ENCODE measurements around the gene FOXN1.
"Not testable (repeated sequence)": the region's sequence is repeated elsewhere in the genome, so short reads cannot be mapped to it uniquely, and the experiment has no call there.

FOXN1 gene

DNA sequence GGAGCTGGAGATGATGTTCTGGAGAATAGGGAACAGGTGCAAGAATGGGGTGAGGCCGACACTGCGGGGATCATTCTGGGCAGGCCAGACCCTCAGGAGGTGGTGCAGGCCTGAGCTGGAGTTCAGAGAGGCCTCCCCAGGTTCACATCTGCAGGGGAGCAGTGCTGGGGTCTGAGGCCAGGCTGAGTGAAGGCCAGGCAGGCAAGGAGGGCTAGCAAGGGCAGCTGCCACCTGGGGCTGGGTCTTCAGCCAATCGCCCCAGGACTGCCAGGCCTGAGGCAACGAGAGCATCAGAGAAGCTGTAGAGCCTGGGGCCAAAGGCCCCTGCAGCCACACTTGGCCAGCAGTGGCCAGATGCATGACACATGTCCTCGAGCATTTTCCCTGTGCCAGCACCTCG lies 14.5 kb downstream of the FOXN1 start:
- no peak overlapping the region for H3K4me3 ChIP-seq (ENCODE audit: low read length)
- TF ChIP-seq ZNF274 (IDR thresholded peaks at IDR 0.05; ENCODE audit: low read depth, low read length) = no peak

DNA sequence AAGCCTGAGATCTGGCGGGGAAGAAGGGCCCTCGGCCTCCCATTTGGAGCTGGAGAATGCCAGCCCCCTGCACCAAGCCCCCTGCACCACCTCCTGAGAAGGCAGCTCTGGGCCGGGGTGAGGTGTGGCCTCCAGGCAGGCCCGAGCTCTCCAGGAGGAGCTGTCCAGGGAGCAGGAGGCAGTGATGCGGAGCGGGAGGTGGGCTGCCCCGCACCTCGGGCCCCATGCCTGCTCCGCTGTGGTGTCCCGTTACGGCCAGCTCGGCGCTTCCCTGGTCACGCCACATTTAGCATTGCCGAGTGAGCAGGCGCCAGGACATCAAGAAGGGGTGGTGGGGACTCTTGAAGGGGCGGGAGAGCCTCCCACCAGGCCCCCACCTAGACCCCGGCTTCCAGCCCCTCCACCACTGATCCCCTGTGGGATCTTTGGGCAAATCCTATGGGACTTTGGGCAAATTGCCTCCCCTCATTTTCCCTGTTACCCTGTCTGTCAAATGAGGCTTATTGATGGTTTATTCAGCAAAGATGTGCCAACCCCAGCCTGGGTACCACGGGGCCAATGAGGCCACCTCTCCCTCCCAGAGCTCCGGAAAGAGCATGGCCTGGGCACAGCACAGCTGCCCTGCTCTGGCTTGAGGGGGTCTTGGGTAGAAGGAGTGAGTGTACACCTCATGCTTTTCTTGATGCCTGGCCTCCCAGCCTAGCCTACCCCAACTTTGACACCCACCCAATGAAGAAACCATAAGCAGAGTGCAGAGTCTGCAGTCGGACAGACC lies 15.3 kb downstream of the FOXN1 start:
- no peak overlapping the region for H3K4me3 ChIP-seq (ENCODE audit: low read length)
- TF ChIP-seq ZNF274 (IDR thresholded peaks at IDR 0.05; ENCODE audit: low read depth, low read length) = no peak

DNA sequence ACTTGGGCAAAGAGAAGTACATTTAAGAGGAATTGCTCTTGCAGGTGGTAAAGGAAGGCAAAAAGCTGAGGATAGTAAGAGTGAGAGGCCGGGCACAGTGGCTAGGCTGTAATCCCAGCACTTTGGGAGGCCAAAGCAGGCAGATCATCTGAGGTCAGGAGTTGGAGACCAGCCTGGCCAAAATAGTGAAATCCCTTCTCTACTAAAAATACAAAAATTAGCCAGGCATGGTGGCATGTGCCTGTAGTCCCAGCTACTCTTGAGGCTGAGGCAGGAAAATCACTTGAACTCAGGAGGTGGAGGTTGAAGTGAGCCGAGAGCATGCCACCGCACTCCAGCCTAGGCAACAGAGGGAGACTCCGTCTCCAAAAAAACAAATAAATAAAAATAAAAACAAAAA lies 16.1 kb downstream of the FOXN1 start:
- not testable (repeated sequence) for H3K4me3 ChIP-seq (ENCODE audit: low read length)

DNA sequence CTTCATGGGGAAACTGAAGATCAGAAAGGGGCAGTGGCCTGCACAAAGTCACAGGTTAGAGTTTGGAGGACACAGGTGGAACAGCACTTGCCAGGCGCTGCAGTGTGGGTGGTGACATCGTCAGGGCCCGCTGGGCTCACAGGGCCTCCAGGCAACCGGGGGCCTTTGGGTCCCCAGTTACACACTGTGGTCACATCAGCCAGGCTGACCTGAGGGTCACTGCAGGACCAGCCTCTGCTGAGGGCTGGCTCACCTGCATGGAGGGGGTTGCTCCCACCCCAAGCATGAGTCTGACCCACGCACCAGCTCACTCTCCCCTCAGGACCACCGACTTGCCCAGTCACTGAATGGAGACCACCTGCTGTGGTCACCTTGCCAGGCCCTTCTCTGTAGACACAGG lies 17.0 kb downstream of the FOXN1 start:
- TF ChIP-seq ZNF274 (IDR thresholded peaks at IDR 0.05; ENCODE audit: low read depth, low read length) = no peak
- no peak overlapping the region for H3K4me3 ChIP-seq (ENCODE audit: low read length)

DNA sequence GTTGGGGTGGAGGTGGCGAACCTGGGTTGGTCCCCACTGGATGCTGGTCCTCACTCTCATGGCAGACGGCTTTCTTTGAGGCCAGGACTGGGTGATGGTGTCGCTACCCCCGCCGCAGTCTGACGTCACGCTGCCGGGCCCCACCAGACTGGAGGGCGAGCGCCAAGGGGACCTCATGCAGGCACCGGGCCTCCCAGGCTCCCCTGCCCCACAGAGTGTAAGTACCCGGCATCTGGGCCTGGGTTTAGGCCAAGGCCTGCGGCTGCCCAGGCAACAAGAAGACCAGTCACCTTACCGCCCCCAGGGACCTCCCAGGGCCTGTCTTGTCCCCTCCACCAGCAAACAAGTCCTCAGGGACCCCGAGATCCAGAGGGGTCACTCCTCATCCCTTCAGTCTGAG lies 17.7 kb downstream of the FOXN1 start:
- no peak overlapping the region for H3K4me3 ChIP-seq (ENCODE audit: low read length)

DNA sequence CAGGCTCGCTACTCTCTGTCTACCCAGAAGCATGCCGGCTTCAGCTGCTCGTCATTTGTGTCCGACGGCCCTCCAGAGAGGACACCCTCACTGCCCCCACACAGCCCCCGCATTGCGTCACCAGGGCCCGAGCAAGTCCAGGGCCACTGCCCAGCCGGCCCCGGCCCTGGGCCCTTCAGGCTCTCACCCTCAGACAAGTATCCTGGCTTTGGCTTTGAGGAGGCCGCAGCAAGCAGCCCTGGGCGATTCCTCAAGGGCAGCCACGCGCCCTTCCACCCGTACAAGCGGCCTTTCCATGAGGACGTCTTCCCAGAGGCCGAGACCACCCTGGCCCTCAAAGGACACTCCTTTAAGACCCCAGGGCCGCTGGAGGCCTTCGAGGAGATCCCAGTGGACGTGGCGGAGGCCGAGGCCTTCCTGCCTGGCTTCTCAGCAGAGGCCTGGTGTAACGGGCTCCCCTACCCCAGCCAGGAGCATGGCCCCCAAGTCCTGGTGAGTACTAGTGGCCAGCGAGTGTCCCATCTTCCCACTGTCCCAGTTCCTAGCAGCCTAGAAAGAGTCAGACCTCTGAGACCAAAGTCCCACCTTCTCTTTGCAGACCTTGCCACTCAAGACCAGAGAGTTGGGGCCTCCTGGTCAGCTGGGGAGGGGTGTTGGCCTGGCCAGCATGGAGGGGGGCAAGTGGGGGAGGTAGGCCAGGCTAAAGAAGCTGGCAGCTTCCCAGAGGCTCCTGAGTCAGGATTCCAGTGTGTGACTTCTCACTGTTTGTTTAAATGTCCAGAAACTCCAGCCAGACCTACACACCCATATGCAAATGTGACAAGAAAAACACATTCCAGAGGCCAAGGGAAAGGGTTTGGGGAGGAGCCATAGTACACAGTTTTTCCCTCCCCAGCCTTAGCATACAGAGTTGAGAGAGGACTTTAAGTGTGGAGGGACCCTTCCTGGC lies 18.6 kb downstream of the FOXN1 start:
- TF ChIP-seq ZNF274 (IDR thresholded peaks at IDR 0.05; ENCODE audit: low read depth, low read length) = no peak
- no peak overlapping the region for H3K4me3 ChIP-seq (ENCODE audit: low read length)

More for the DNA sequence above, 17.7 kb downstream of the FOXN1 start:
- no peak for TF ChIP-seq ZNF274 (IDR thresholded peaks at IDR 0.05; ENCODE audit: low read depth, low read length)

DNA sequence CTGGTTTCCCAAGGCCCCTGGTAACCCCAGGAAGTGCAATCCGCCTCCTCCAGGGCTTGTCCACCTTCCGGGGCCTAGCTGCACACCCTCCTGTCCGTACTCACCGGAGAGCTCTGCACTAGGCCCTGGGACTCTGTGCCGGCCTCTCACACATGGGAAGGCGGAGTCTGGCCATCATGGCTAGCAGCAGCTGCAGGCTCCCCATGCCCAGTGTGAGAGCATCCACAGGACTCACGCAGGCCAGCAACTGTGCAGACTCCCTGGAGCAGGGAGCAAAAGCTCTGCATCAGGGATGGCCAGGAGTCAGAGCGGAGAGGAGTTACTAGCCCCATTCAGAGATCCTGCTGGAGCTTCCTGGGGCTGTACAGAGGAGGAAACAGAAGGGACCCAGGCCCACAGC lies 20.2 kb downstream of the FOXN1 start:
- no peak overlapping the region for H3K4me3 ChIP-seq (ENCODE audit: low read length)
- TF ChIP-seq ZNF274 (IDR thresholded peaks at IDR 0.05; ENCODE audit: low read depth, low read length) = no peak

DNA sequence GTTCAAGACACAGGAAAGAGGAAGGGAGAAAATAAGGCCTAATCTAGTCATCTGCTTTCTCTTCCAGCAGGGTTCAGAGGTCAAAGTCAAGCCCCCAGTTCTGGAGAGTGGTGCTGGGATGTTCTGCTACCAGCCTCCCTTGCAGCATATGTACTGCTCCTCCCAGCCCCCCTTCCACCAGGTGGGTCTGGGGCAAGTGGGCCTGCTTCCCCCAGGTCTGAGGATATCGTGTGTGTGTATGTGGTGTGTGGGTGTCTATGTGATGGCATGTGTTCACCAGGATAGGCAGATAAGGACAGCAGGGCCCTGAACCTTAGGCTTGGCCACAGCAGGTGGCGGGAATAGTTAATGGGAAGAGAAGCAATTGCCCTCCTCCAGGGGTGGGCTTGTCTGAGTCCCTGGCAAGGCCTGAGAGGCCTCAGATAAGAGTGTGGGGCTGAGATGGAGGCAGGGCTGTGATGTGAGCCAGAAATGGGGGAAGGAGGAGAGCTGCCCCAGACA lies 21.1 kb downstream of the FOXN1 start:
- no peak overlapping the region for H3K4me3 ChIP-seq (ENCODE audit: low read length)
- no peak for TF ChIP-seq ZNF274 (IDR thresholded peaks at IDR 0.05; ENCODE audit: low read depth, low read length)

DNA sequence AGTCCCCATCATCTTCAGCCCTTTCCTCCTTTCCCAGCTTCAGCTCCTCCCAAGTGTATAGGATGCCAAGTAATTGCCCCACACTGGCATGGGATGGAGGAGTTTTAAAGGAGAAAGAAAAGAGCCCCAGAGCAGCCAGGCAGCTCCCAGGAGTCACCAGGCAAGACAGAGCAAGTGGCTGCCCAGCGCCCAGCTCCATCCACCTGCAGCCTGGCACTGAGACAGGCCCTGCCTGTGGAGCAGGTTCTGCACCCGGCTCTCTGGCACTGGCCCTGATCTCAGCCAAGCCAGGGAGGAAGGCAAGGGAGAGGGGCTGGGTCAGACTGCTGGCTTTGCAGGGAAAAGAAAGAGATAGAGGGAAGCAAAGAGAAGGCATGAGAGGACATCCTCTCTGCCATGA lies 21.7 kb downstream of the FOXN1 start:
- TF ChIP-seq ZNF274 (IDR thresholded peaks at IDR 0.05; ENCODE audit: low read depth, low read length) = no peak
- no peak overlapping the region for H3K4me3 ChIP-seq (ENCODE audit: low read length)

DNA sequence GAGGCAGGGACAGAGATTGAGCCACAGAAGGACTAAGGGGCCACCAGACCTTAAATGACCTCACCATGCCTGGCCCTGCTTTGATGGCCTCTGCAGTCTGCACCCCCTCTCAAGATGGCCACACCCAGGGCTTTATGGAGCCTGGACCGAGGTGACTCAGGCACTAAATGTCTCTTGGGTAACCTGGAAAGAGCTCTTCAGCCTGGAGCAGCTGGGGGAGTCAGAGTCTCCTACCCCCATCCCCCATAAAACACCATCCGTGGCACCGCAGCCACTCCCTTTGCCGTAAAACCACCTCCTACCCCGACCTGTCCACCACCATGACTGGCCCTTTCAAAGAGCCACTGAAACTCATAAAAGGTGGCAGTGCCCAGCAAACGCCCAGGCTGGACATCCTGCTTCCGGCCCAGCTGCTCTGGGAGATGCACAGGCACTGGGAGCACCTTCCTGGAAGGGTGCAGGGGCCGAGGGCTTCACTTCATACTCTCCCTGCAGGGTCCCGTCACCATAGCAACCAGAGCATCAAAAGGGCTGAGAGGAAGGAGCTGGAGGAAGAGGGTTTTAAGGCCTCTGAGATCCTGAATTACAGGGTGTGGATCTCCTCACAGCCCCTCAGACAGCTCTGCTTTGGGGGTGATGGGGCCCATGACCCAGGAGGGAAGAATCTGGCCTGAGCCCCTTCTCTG lies 22.3 kb downstream of the FOXN1 start:
- H3K4me3 ChIP-seq (ENCODE audit: low read length) = no peak overlapping the region
- TF ChIP-seq ZNF274 (IDR thresholded peaks at IDR 0.05; ENCODE audit: low read depth, low read length) = no peak

DNA sequence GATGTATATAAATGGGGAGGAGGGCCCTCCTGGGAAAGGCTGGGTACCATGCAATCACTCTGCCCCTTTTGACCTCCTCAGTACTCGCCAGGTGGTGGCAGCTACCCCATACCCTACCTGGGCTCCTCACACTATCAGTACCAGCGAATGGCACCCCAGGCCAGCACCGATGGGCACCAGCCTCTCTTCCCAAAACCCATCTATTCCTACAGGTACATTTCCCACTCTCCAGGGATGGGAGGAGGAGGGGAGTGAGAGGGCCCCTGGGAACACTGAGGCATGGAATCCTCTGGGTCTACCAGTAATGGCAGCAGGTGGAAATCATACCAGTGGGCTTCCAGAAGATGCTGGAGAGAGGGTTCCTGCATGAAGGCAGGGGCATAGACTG lies 22.9 kb downstream of the FOXN1 start:
- H3K4me3 ChIP-seq (ENCODE audit: low read length) = no peak overlapping the region
- TF ChIP-seq ZNF274 (IDR thresholded peaks at IDR 0.05; ENCODE audit: low read depth, low read length) = no peak

DNA sequence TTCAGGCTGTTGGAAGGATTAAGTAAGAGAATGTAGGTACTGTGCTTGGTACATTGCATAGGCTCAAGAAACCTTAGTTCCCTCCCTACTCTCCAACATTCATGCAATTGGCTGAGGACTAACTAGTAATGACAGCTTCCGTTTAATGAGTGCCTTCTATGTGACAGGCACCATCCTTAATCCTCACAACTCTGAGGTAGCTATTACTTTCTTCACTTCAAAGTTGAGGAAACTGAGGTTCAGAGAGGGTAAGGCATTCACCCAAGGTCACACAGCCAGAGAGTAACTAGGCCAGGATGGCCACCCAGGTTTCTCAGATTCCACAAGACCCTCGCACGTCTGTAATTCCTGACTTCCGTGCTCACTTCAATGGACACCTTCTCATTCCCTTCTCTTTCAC lies 24.1 kb downstream of the FOXN1 start:
- TF ChIP-seq ZNF274 (IDR thresholded peaks at IDR 0.05; ENCODE audit: low read depth, low read length) = no peak

DNA sequence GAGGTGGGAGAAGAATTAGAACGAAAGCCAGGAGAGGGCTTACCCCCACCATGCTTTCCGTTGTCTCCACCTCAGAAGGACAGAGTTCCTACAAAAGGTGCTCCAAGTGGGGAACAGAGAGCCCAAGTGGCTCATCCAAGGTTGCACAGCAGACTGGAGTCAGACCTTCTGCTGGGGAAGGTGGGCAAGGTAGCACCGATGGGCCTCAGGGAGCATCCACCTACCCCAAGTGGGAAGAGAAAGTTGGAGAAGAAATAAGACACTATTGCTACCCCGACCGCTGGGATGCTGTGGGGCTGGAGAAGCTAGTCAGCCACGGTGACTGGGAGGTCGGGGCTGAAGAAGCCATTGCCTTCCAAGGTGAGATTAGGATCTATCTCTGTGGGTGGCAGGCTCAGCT lies 24.8 kb downstream of the FOXN1 start:
- no peak for TF ChIP-seq ZNF274 (IDR thresholded peaks at IDR 0.05; ENCODE audit: low read depth, low read length)
- no peak overlapping the region for H3K4me3 ChIP-seq (ENCODE audit: low read length)

More for the DNA sequence above, 24.1 kb downstream of the FOXN1 start:
- no peak overlapping the region for H3K4me3 ChIP-seq (ENCODE audit: low read length)
